HepG2 (cell line): ENCODE measurements around the gene ZNF48. TPM values are rescaled to one million over a fixed set of nuclear protein-coding genes. Genes with fewer than 3 reads are reported as not detected.

ENCODE experiments used
- AFF4 ChIP-seq: sonication (generic); formaldehyde crosslinking; IDR thresholded peaks from 2 replicates; pipeline ENCODE4 v1.4.0; 2020; ENCODE audit warnings: missing genetic modification reagents
- ARID2 ChIP-seq: sonication (generic); formaldehyde crosslinking; IDR thresholded peaks from 2 replicates; pipeline ENCODE4 v1.8.1; 2022; ENCODE audit warnings: mild to moderate bottlenecking, missing genetic modification reagents, borderline replicate concordance
- DPF2 ChIP-seq: sonication (generic); formaldehyde crosslinking; IDR thresholded peaks from 2 replicates; pipeline ENCODE4 v1.4.0; 2020; ENCODE audit warnings: mild to moderate bottlenecking, low read depth, missing genetic modification reagents, borderline replicate concordance
- E2F1 ChIP-seq: sonication (generic); formaldehyde crosslinking; IDR thresholded peaks from 2 replicates; pipeline ENCODE4 v1.5.0; 2020; ENCODE audit warnings: missing genetic modification reagents
- ELF3 ChIP-seq: IDR thresholded peaks from 2 replicates; pipeline ENCODE4 v1.6.1; 2016; ENCODE audit warnings: missing genetic modification reagents, missing compliant biosample characterization
- PCBP1 ChIP-seq: fragments of 200-400 bp; formaldehyde crosslinking; IDR thresholded peaks from 2 replicates; pipeline ENCODE4 v1.6.1; 2017; ENCODE audit warnings: mild to moderate bottlenecking, low read depth, low read length, borderline replicate concordance
- PRPF4 ChIP-seq: fragments of 200-400 bp; formaldehyde crosslinking; IDR thresholded peaks from 2 replicates; pipeline ENCODE4 v1.6.1; 2016; ENCODE audit warnings: low read length, low read depth; ENCODE audit not compliant: poor library complexity, severe bottlenecking
- SKI ChIP-seq: fragments of 450-650 bp; IDR thresholded peaks from one replicate; pipeline ENCODE4 v1.6.1; 2018; ENCODE audit warnings: mild to moderate bottlenecking; ENCODE audit not compliant: partially characterized antibody
- SNAI1 ChIP-seq: sonication (generic); formaldehyde crosslinking; IDR thresholded peaks from 2 replicates; pipeline ENCODE4 v1.5.0; 2020; ENCODE audit warnings: mild to moderate bottlenecking, missing genetic modification reagents, borderline replicate concordance
- ZBTB8A ChIP-seq: sonication (generic); formaldehyde crosslinking; IDR thresholded peaks from 2 replicates; pipeline ENCODE4 v1.4.0; 2020; ENCODE audit warnings: mild to moderate bottlenecking, low read depth, missing genetic modification reagents, borderline replicate concordance
- ZNF10 ChIP-seq: sonication (generic); formaldehyde crosslinking; IDR thresholded peaks from 2 replicates; pipeline ENCODE4 v1.4.0; 2020; ENCODE audit warnings: mild to moderate bottlenecking, low read depth, missing genetic modification reagents, borderline replicate concordance
- ZNF275 ChIP-seq: sonication (generic); formaldehyde crosslinking; IDR thresholded peaks from 2 replicates; pipeline ENCODE4 v1.8.0; 2022; ENCODE audit warnings: missing genetic modification reagents, mild to moderate bottlenecking, inconsistent platforms, borderline replicate concordance
- ZNF552 ChIP-seq: sonication (generic); formaldehyde crosslinking; IDR thresholded peaks from 2 replicates; pipeline ENCODE4 v1.9.0; 2022; ENCODE audit warnings: missing genetic modification reagents, mild to moderate bottlenecking, borderline replicate concordance
- ZNF572 ChIP-seq: sonication (generic); formaldehyde crosslinking; IDR thresholded peaks from 2 replicates; pipeline ENCODE4 v1.5.1; 2020; ENCODE audit warnings: mild to moderate bottlenecking, missing genetic modification reagents
- ZNF652 ChIP-seq: IDR thresholded peaks from 2 replicates; pipeline ENCODE4 v1.6.1; 2016; ENCODE audit warnings: low read depth, borderline replicate concordance
- ZNF704 ChIP-seq: sonication (generic); formaldehyde crosslinking; IDR thresholded peaks from 2 replicates; pipeline ENCODE4 v1.8.1; 2023; ENCODE audit warnings: mild to moderate bottlenecking, inconsistent platforms, moderate library complexity, missing genetic modification reagents, borderline replicate concordance
- ZNF784 ChIP-seq: sonication (generic); formaldehyde crosslinking; IDR thresholded peaks from 2 replicates; pipeline ENCODE4 v1.5.1; 2020; ENCODE audit warnings: missing genetic modification reagents, mild to moderate bottlenecking, borderline replicate concordance
- polyA plus RNA-seq, 8 experiments: library from polyadenylated mRNA; depleted of rRNA in 3 of 8; stranded (reverse) in 7 of 8; unstranded in 1 of 8; fragments of >200 nt; fragmentation: Illumina TruSeq in 4 of 8; extraction: Trizol in 4 of 8; gene quantifications; 2 replicates each; pipeline versions ENCODE4 v1.2.1 to v1.2.3, GENCODE V29; 2011 to 2016; ENCODE audit warnings: low read depth in 4 of 8, missing spikeins in 1 of 8, mixed read lengths in 1 of 8; ENCODE audit not compliant: insufficient read depth in 1 of 8
- total RNA-seq, 5 experiments: library from RNA; depleted of rRNA; stranded (reverse); fragments of >200 nt; fragmentation: Illumina TruSeq; extraction: Trizol; gene quantifications; 2 replicates each; pipeline ENCODE4 v1.2.3, GENCODE V29; 2016; ENCODE audit warnings: low read depth in 1 of 5

The ZNF48 gene
- total and polyA plus RNA-seq, 2 of the 13 experiments (the other 11 are each of a cell fraction or from before 2014, with no cell fraction given) = 9.9 to 12.3 TPM

- TF ChIP-seq ZNF784 (CRISPR knock-in tag) = no peak
- TF ChIP-seq E2F1 = no peak
- no peak for TF ChIP-seq PCBP1
- TF ChIP-seq ZBTB8A (CRISPR knock-in tag) = no peak
- TF ChIP-seq ZNF552 (CRISPR knock-in tag) = 0 out of 2 replicates have a peak, but pooled peaks have one; percentile 41
- TF ChIP-seq SKI = peak; percentile 83
- no peak for TF ChIP-seq SNAI1 (CRISPR knock-in tag)
- peak; percentile 75 for TF ChIP-seq ELF3
- TF ChIP-seq ZNF275 (CRISPR knock-in tag) = 0 out of 2 replicates have a peak, but pooled peaks have one; percentile 9
- TF ChIP-seq ZNF10 (CRISPR knock-in tag) = no peak
- peak; percentile 51; the same call in 1 of the 2 replicates for TF ChIP-seq ZNF652 (CRISPR knock-in tag)
- TF ChIP-seq ARID2 (CRISPR knock-in tag) = no peak
- TF ChIP-seq ZNF704 = 0 out of 2 replicates have a peak, but pooled peaks have one; percentile 50
- TF ChIP-seq PRPF4 = peak; percentile 71
- peak; percentile 39; the same call in 1 of the 2 replicates for TF ChIP-seq ZNF572 (CRISPR knock-in tag)
- TF ChIP-seq DPF2 (CRISPR knock-in tag) = peak; percentile 78; the same call in 1 of the 2 replicates
- no peak for TF ChIP-seq AFF4
Observed at GRCh38 chr16:30401768-30402425, 6.7 kb downstream of the ZNF48 start (continued).
